ENCODE data around the gene SPATA20.

The SPATA20 gene

GRCh38 chr17:50573866-50574611 is 27.1 kb downstream of the SPATA20 start:
- H3K4me3 ChIP-seq (ENCODE audit: low read depth, low read length): no peak overlapping the region

- no peak overlapping the region for H3K4me3 ChIP-seq (ENCODE audit: low read depth, low read length)
Observed at GRCh38 chr17:50575581-50576210, 28.7 kb downstream of the SPATA20 start.

- H3K4me3 ChIP-seq (ENCODE audit: low read depth, low read length): no peak overlapping the region
Observed at GRCh38 chr17:50576864-50577263, 29.9 kb downstream of the SPATA20 start.

- H3K4me3 ChIP-seq (ENCODE audit: low read depth, low read length): no peak overlapping the region
Observed at GRCh38 chr17:50577451-50577954, 30.5 kb downstream of the SPATA20 start.

GRCh38 chr17:50578173-50578572 is 31.2 kb downstream of the SPATA20 start:
- no peak overlapping the region for H3K4me3 ChIP-seq (ENCODE audit: low read depth, low read length)

- no peak overlapping the region for H3K4me3 ChIP-seq (ENCODE audit: low read depth, low read length)
Observed at GRCh38 chr17:50579399-50579798, 32.4 kb downstream of the SPATA20 start.

- no peak overlapping the region for H3K4me3 ChIP-seq (ENCODE audit: low read depth, low read length)
Observed at GRCh38 chr17:50580646-50581045, 33.7 kb downstream of the SPATA20 start.

- no peak overlapping the region for H3K4me3 ChIP-seq (ENCODE audit: low read depth, low read length)
Observed at GRCh38 chr17:50581316-50581715, 34.3 kb downstream of the SPATA20 start.

- no peak overlapping the region for H3K4me3 ChIP-seq (ENCODE audit: low read depth, low read length)
Observed at GRCh38 chr17:50582741-50583140, 35.8 kb downstream of the SPATA20 start.

GRCh38 chr17:50583641-50584040 is 36.7 kb downstream of the SPATA20 start:
- no peak overlapping the region for H3K4me3 ChIP-seq (ENCODE audit: low read depth, low read length)

- H3K4me3 ChIP-seq (ENCODE audit: low read depth, low read length): no peak overlapping the region
Observed at GRCh38 chr17:50584116-50584515, 37.1 kb downstream of the SPATA20 start.

GRCh38 chr17:50584749-50585148 is 37.8 kb downstream of the SPATA20 start:
- no peak overlapping the region for H3K4me3 ChIP-seq (ENCODE audit: low read depth, low read length)

GRCh38 chr17:50585346-50585745 is 38.4 kb downstream of the SPATA20 start:
- no peak overlapping the region for H3K4me3 ChIP-seq (ENCODE audit: low read depth, low read length)

- H3K4me3 ChIP-seq (ENCODE audit: low read depth, low read length): no peak overlapping the region
Observed at GRCh38 chr17:50585891-50586290, 38.9 kb downstream of the SPATA20 start.

GRCh38 chr17:50586421-50587247 is 39.7 kb downstream of the SPATA20 start:
- H3K4me3 ChIP-seq (ENCODE audit: low read depth, low read length): no peak overlapping the region

- H3K4me3 ChIP-seq (ENCODE audit: low read depth, low read length): no peak overlapping the region
Observed at GRCh38 chr17:50587571-50587970, 40.6 kb downstream of the SPATA20 start.

- no peak overlapping the region for H3K4me3 ChIP-seq (ENCODE audit: low read depth, low read length)
Observed at GRCh38 chr17:50588391-50589049, 41.5 kb downstream of the SPATA20 start.

GRCh38 chr17:50589095-50589705 is 42.2 kb downstream of the SPATA20 start:
- no peak overlapping the region for H3K4me3 ChIP-seq (ENCODE audit: low read depth, low read length)

- H3K4me3 ChIP-seq (ENCODE audit: low read depth, low read length): no peak overlapping the region
Observed at GRCh38 chr17:50590946-50591737, 44.2 kb downstream of the SPATA20 start.

GRCh38 chr17:50593321-50593720 is 46.3 kb downstream of the SPATA20 start:
- no peak overlapping the region for H3K4me3 ChIP-seq (ENCODE audit: low read depth, low read length)
